Stomach (tissue), 9 donors: ENCODE measurements around the gene STAT1. TPM values are rescaled to one million over a fixed set of nuclear protein-coding genes. Genes with fewer than 3 reads are reported as not detected.

ENCODE experiments used
- DNase-seq, 2 donors: peaks; one replicate each; pipeline versions ENCODE4 v3.0.0 to v3.0.0-alpha.2; 2013 to 2019
- H3K27ac ChIP-seq, 5 donors: fragments of 200-600 bp in 4 of 5; sonication (generic) in 4 of 5; one replicate each; pipeline ENCODE4 v1.5.1; 2013 to 2019; ENCODE audit warnings: mild to moderate bottlenecking in 1 of 5, moderate library complexity in 1 of 5
- H3K27me3 ChIP-seq, 3 donors: fragments of 200-600 bp; sonication (generic); one replicate each; pipeline ENCODE4 v1.5.1; 2017 to 2019; ENCODE audit warnings: mixed run types in 1 of 3
- H3K36me3 ChIP-seq, 4 donors: fragments of 200-600 bp; sonication (generic); 1 replicate in 3 of 4; 2 replicates in 1 of 4; pipeline ENCODE4 v1.5.1; 2016 to 2019
- H3K4me1 ChIP-seq, 4 donors: fragments of 200-600 bp; sonication (generic); one replicate each; pipeline ENCODE4 v1.5.1; 2016 to 2019
- H3K4me3 ChIP-seq, 4 donors: fragments of 200-600 bp; sonication (generic) in 3 of 4; one replicate each; pipeline ENCODE4 v1.5.1; 2016 to 2019; ENCODE audit warnings: mild to moderate bottlenecking in 1 of 4
- H3K9me3 ChIP-seq, 4 donors: fragments of 200-600 bp; sonication (generic); one replicate each; pipeline ENCODE4 v1.5.1; 2016 to 2019
- EP300 ChIP-seq: sonication (generic); formaldehyde crosslinking; IDR thresholded peaks from one replicate; pipeline ENCODE4 v1.6.1; 2017; ENCODE audit warnings: antibody characterized with exemption
- POLR2A ChIP-seq, 4 donors: fragments of 450-650 bp; IDR thresholded peaks; one replicate each; pipeline ENCODE4 v1.6.1; 2016; ENCODE audit warnings: antibody characterized with exemption in 4 of 4, control low read depth in 2 of 4, mild to moderate bottlenecking in 1 of 4, moderate library complexity in 1 of 4
- POLR2AphosphoS5 ChIP-seq, 3 donors: sonication (generic); formaldehyde crosslinking; IDR thresholded peaks; one replicate each; pipeline ENCODE4 v1.6.1; 2016; ENCODE audit warnings: antibody characterized with exemption in 3 of 3
- WGBS, 5 donors: extraction: QIAGEN DNeasy Blood & Tissue Kit in 3 of 5; methylation state at CpG; one replicate each; pipeline versions ENCODE4 v1.1.5 to v1.1.7; 2013 to 2018; 5-methylcytosine and 5-hydroxymethylcytosine counted together
- intact Hi-C: fragments of 100-400 bp; cut with DNase I; formaldehyde crosslinking; loops from one replicate; pipeline ENCODE4 v1.15.1; 2023; ENCODE audit warnings: low total_unique reads
- polyA plus RNA-seq, 3 donors: library from polyadenylated mRNA; stranded (reverse); fragments of 200-250 nt; gene quantifications; one replicate each; pipeline ENCODE4 v1.2.3, GENCODE V29; 2013
- total RNA-seq, 5 donors: library from RNA; depleted of rRNA; stranded (reverse); fragments of >200 nt; gene quantifications; one replicate each; pipeline versions ENCODE4 v1.1.0 to v1.2.3, GENCODE V29; 2014 to 2016
- TF ChIP-seq, protein P1 (sequence below), 7 experiments: fragments of 450-650 bp in 4 of 7; fragments of 200-600 bp in 3 of 7; sonication (generic) in 3 of 7; IDR thresholded peaks; one replicate each; pipeline ENCODE4 v1.5.1; 2016 to 2019; ENCODE audit warnings: antibody characterized with exemption in 7 of 7, control low read depth in 2 of 7, mild to moderate bottlenecking in 1 of 7
- donor health status: healthy with polysubstance abuse.
- donor health status: Bipolar disorder and iron deficiency.
- donor health status: healthy.

STAT1 gene
- total and polyA plus RNA-seq, 8 donors: 23.2 to 289 (median 61.7) TPM

GRCh38 chr2:190988910-190989309 is 25.1 kb downstream of the STAT1 start:
- TF ChIP-seq POLR2AphosphoS5 (IDR thresholded peaks at IDR 0.05) (no peak), EP300 (no peak), POLR2A (IDR thresholded peaks at IDR 0.05) (no peak)
- TF ChIP-seq, protein P1, sequence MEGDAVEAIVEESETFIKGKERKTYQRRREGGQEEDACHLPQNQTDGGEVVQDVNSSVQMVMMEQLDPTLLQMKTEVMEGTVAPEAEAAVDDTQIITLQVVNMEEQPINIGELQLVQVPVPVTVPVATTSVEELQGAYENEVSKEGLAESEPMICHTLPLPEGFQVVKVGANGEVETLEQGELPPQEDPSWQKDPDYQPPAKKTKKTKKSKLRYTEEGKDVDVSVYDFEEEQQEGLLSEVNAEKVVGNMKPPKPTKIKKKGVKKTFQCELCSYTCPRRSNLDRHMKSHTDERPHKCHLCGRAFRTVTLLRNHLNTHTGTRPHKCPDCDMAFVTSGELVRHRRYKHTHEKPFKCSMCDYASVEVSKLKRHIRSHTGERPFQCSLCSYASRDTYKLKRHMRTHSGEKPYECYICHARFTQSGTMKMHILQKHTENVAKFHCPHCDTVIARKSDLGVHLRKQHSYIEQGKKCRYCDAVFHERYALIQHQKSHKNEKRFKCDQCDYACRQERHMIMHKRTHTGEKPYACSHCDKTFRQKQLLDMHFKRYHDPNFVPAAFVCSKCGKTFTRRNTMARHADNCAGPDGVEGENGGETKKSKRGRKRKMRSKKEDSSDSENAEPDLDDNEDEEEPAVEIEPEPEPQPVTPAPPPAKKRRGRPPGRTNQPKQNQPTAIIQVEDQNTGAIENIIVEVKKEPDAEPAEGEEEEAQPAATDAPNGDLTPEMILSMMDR (IDR thresholded peaks at IDR 0.05): no peak
- no peaks in the 10 kb centered on the region for H3K4me1 ChIP-seq
- intact Hi-C loops: no loop called here
- H3K36me3 ChIP-seq: peaks cover 89 to 100% (median 100%) of the 10 kb centered on the region in 4 donors
- no peak overlapping the region for H3K27ac ChIP-seq
- no peak overlapping the region for H3K4me3 ChIP-seq
- no peaks in the 10 kb centered on the region for H3K9me3 ChIP-seq
- 90 to 98% (median 96%) methylated on average over 3 of the region's 3 CpGs for WGBS, 5 donors
- DNase-seq: no peak
- no peaks in the 10 kb centered on the region for H3K27me3 ChIP-seq

DNA sequence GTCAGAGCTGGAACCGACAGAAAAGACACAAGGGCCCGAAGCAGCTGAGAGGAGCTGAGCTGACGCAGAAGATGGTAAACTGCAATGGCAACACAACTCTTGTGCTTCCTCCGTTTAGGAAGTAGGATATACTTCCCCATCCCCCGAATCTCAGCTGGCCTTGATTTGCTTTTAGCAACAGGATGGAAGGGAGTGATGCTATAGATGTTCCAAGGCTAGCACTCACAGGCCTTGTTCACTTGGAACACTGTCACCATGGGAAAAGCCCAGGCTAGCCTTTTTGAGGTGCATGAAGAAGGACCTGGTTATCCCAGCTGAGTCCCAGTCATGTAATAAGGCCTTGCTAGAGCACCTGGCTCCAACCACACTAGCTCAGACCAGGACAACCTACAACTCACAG is 26.0 kb downstream of the STAT1 start:
- intact Hi-C loops: no loop called here
- no peaks in the 10 kb centered on the region for H3K9me3 ChIP-seq
- TF ChIP-seq, protein P1 (IDR thresholded peaks at IDR 0.05): no peak
- TF ChIP-seq POLR2AphosphoS5 (IDR thresholded peaks at IDR 0.05): no peak
- no peak for TF ChIP-seq EP300
- no peak for TF ChIP-seq POLR2A (IDR thresholded peaks at IDR 0.05)
- H3K4me1 ChIP-seq: no peaks in the 10 kb centered on the region
- H3K36me3 ChIP-seq: peaks cover 87 to 100% (median 100%) of the 10 kb centered on the region in 4 donors
- DNase-seq: no peak
- no peaks in the 10 kb centered on the region for H3K27me3 ChIP-seq
- no peak overlapping the region for H3K4me3 ChIP-seq
- WGBS, 5 donors: 89 to 95% (median 95%) methylated on average over 5 of the region's 5 CpGs
- no peak overlapping the region for H3K27ac ChIP-seq

GRCh38 chr2:190987116-190987515 is 26.9 kb downstream of the STAT1 start:
- Histone ChIP-seq H3K27me3 (no peaks in the 10 kb centered on the region), H3K4me3 (no peak overlapping the region), H3K27ac (no peak overlapping the region), H3K36me3 (peaks cover 88 to 100% (median 100%) of the 10 kb centered on the region in 4 donors), H3K9me3 (no peaks in the 10 kb centered on the region), H3K4me1 (no peaks in the 10 kb centered on the region)
- TF ChIP-seq, protein P1 (IDR thresholded peaks at IDR 0.05): no peak
- TF ChIP-seq EP300 (no peak), POLR2AphosphoS5 (IDR thresholded peaks at IDR 0.05) (no peak), POLR2A (IDR thresholded peaks at IDR 0.05) (no peak)
- intact Hi-C loops: no loop called here
- WGBS, 5 donors: 88 to 100% (median 97%) methylated on average over 1 of the region's 1 CpG
- no peak for DNase-seq

DNA sequence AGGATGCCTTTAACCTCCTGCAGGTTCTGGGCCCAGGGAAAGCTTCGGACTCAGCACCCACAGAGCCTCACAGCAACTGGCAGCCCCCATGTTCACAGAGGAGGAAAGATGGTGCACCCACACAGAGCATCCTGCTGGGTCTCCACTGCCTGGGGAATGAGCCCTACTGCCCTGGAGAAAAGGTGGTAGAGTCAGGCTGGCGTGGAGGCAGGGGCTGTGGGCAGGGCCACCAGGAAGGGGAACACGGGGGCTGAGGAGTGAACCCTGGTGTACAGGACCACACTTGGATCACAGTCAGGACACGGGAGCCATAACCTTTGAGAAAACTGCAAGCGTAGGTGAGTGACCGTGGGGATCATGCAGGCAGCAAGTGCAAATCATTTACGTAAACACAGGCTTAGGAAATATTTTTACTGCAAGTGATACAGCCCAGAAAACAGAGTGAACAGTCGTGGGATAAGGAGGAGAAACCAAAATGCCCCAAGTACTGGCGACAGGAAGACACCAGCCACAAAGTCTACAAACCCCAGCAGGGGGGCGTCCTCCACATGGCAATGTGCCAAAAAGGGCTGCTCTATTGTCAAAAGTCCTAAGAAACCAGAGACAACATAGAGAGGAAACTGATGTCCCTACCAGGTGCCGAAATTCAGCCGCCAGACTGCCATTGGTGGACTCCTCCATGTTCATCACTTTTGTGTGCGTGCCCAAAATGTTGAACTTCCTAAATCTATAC is 27.6 kb downstream of the STAT1 start:
- H3K27me3 ChIP-seq: no peaks in the 10 kb centered on the region
- TF ChIP-seq POLR2AphosphoS5 (IDR thresholded peaks at IDR 0.05): no peak
- TF ChIP-seq, protein P1 (IDR thresholded peaks at IDR 0.05): no peak
- TF ChIP-seq POLR2A (IDR thresholded peaks at IDR 0.05): no peak
- no peak for TF ChIP-seq EP300
- H3K27ac ChIP-seq: no peak overlapping the region
- H3K4me1 ChIP-seq: no peaks in the 10 kb centered on the region
- 80 to 88% (median 84%) methylated on average over 12 to 13 of the region's 13 CpGs for WGBS, 5 donors
- no peak for DNase-seq
- intact Hi-C loops: no loop called here
- peaks cover 89 to 100% (median 100%) of the 10 kb centered on the region in 4 donors for H3K36me3 ChIP-seq
- no peaks in the 10 kb centered on the region for H3K9me3 ChIP-seq
- no peak overlapping the region for H3K4me3 ChIP-seq
